IMR-90 (cell line): Measurements from ENCODE around the gene KCNMA1. TPM values are rescaled to one million over a fixed set of nuclear protein-coding genes. Genes with fewer than 3 reads are reported as not detected.

Source experiments
- ATAC-seq: fragments of 200-7000 bp; cut with Tn5 transposase; 2 replicates; pipeline ENCODE4 v1.9.1; 2020; ENCODE audit warnings: low read depth, mild to moderate bottlenecking, moderate library complexity
- BruUV-seq: library from RNA; stranded (reverse); fragments of 400-500 nt; replicated peaks from 2 replicates; lab custom pipeline; 2021; lab: Mats Ljungman, UMichigan
- CTCF ChIA-PET: fragments of 300-600 bp; formaldehyde crosslinking; extraction: SDS; loops from one replicate; lab custom pipeline; 2021; ENCODE audit warnings: antibody characterized with exemption; lab: Yijun Ruan, JAX
- POLR2A ChIA-PET: fragments of 300-600 bp; sonication (Branson Sonifier 250); formaldehyde crosslinking; loops from one replicate; lab custom pipeline; 2022; ENCODE audit warnings: antibody characterized with exemption; ENCODE audit not compliant: unreplicated experiment; lab: Charles Lee
- DNase-seq: peaks from one replicate; pipeline ENCODE4 v3.0.0; 2013
- H2AFZ ChIP-seq: replicated peaks from 2 replicates; pipeline ENCODE3; 2013; ENCODE audit warnings: low read length, mild to moderate bottlenecking; ENCODE audit not compliant: poor library complexity
- H2AK5ac ChIP-seq: 2 replicates; pipeline ENCODE4 v1.6.1; 2013; ENCODE audit warnings: low read depth, low read length, inconsistent platforms
- H2AK9ac ChIP-seq: replicated peaks from 2 replicates; pipeline ENCODE3; 2013; ENCODE audit warnings: mild to moderate bottlenecking, low read depth, low read length, moderate library complexity; ENCODE audit not compliant: poor library complexity
- H2BK120ac ChIP-seq: 2 replicates; pipeline ENCODE4 v1.6.1; 2013; ENCODE audit warnings: low read depth, low read length, inconsistent platforms
- H2BK15ac ChIP-seq: 3 replicates; pipeline ENCODE4 v1.6.1; 2013; ENCODE audit warnings: low read depth, low read length, inconsistent platforms
- H2BK20ac ChIP-seq: 2 replicates; pipeline ENCODE4 v1.6.1; 2013; ENCODE audit warnings: low read depth, mild to moderate bottlenecking, inconsistent platforms, low read length, moderate library complexity
- H2BK5ac ChIP-seq: 2 replicates; pipeline ENCODE4 v1.6.1; 2013; ENCODE audit warnings: mild to moderate bottlenecking, low read depth, low read length, inconsistent platforms; ENCODE audit not compliant: poor library complexity, severe bottlenecking
- H3K14ac ChIP-seq: replicated peaks from 2 replicates; pipeline ENCODE4 v1.6.1; 2013; ENCODE audit warnings: low read depth, low read length, inconsistent platforms
- H3K18ac ChIP-seq: 2 replicates; pipeline ENCODE4 v1.6.1; 2013; ENCODE audit warnings: low read depth, low read length, control low read depth
- H3K23ac ChIP-seq: 2 replicates; pipeline ENCODE4 v1.6.1; 2013; ENCODE audit warnings: low read depth, low read length, inconsistent platforms
- H3K27ac ChIP-seq: 2 replicates; pipeline ENCODE4 v1.5.1; 2013; ENCODE audit warnings: mild to moderate bottlenecking, control low read depth, low read length; ENCODE audit not compliant: insufficient read depth
- H3K27me3 ChIP-seq: 2 replicates; pipeline ENCODE4 v1.6.1; 2013; ENCODE audit warnings: low read length; ENCODE audit not compliant: control insufficient read depth, insufficient read depth
- H3K36me3 ChIP-seq: 2 replicates; pipeline ENCODE4 v1.6.1; 2013; ENCODE audit warnings: low read length, mixed read lengths; ENCODE audit not compliant: control insufficient read depth, insufficient read depth
- H3K4ac ChIP-seq: 2 replicates; pipeline ENCODE4 v1.6.1; 2013; ENCODE audit warnings: low read depth, low read length, inconsistent platforms
- H3K4me1 ChIP-seq: 2 replicates; pipeline ENCODE4 v1.6.1; 2013; ENCODE audit warnings: low read length, mixed read lengths; ENCODE audit not compliant: control insufficient read depth, insufficient read depth
- H3K4me2 ChIP-seq: 2 replicates; pipeline ENCODE4 v1.6.1; 2013; ENCODE audit warnings: low read depth, mild to moderate bottlenecking, control low read depth, low read length, moderate library complexity
- H3K4me3 ChIP-seq: 2 replicates; pipeline ENCODE4 v1.5.1; 2013; ENCODE audit warnings: low read depth, mild to moderate bottlenecking, control low read depth, low read length, moderate library complexity; ENCODE audit not compliant: insufficient read depth
- H3K56ac ChIP-seq: 2 replicates; pipeline ENCODE4 v1.6.1; 2013; ENCODE audit warnings: low read length, inconsistent platforms; ENCODE audit not compliant: insufficient read depth; ENCODE audit errors: extremely low read depth
- H3K79me1 ChIP-seq, 2 experiments: 2 replicates each; pipeline ENCODE4 v1.6.1; 2013; ENCODE audit warnings: low read length in 2 of 2, inconsistent platforms in 1 of 2, low read depth in 1 of 2
- H3K9ac ChIP-seq: 2 replicates; pipeline ENCODE4 v1.6.1; 2013; ENCODE audit warnings: low read depth, low read length, control low read depth
- H3K9me1 ChIP-seq: 2 replicates; pipeline ENCODE4 v1.6.1; 2013; ENCODE audit warnings: low read length, inconsistent platforms; ENCODE audit not compliant: insufficient read depth
- H3K9me3 ChIP-seq: 2 replicates; pipeline ENCODE4 v1.6.1; 2013; ENCODE audit warnings: low read length; ENCODE audit not compliant: control insufficient read depth, insufficient read depth
- H4K20me1 ChIP-seq: 2 replicates; pipeline ENCODE4 v1.6.1; 2013; ENCODE audit warnings: low read length, inconsistent platforms; ENCODE audit not compliant: insufficient read depth
- H4K5ac ChIP-seq: 2 replicates; pipeline ENCODE4 v1.6.1; 2013; ENCODE audit warnings: mild to moderate bottlenecking, low read depth, low read length, control low read depth
- H4K8ac ChIP-seq, 2 experiments: 2 replicates each; pipeline ENCODE4 v1.6.1; 2013; ENCODE audit warnings: low read depth in 2 of 2, low read length in 2 of 2, control low read depth in 1 of 2, inconsistent platforms in 1 of 2
- H4K91ac ChIP-seq: 2 replicates; pipeline ENCODE4 v1.6.1; 2013; ENCODE audit warnings: low read depth, low read length, inconsistent platforms; ENCODE audit not compliant: insufficient read depth
- BHLHE40 ChIP-seq: fragments of 150-350 bp; IDR thresholded peaks from 2 replicates; pipeline ENCODE4 v1.6.1; 2016; ENCODE audit warnings: mild to moderate bottlenecking, low read depth, low read length
- CEBPB ChIP-seq: IDR thresholded peaks from 2 replicates; pipeline ENCODE4 v1.6.1; 2012; ENCODE audit warnings: low read depth, low read length, improper control_type of control experiment
- CHD1 ChIP-seq: IDR thresholded peaks from 2 replicates; pipeline ENCODE4 v1.6.1; 2012; ENCODE audit warnings: low read depth, low read length, improper control_type of control experiment
- FOS ChIP-seq: fragments of 150-350 bp; IDR thresholded peaks from 2 replicates; pipeline ENCODE4 v1.6.1; 2016; ENCODE audit warnings: low read depth, low read length
- MAFK ChIP-seq: IDR thresholded peaks from 2 replicates; pipeline ENCODE4 v1.6.1; 2012; ENCODE audit warnings: low read depth, low read length, improper control_type of control experiment
- MAZ ChIP-seq: IDR thresholded peaks from 2 replicates; pipeline ENCODE4 v1.6.1; 2012; ENCODE audit warnings: low read depth, mild to moderate bottlenecking, low read length, improper control_type of control experiment, moderate library complexity, borderline replicate concordance
- NFE2L2 ChIP-seq: fragments of 150-350 bp; IDR thresholded peaks from 2 replicates; pipeline ENCODE4 v1.6.1; 2016; ENCODE audit warnings: low read depth, mild to moderate bottlenecking, low read length
- POLR2A ChIP-seq: IDR thresholded peaks from 2 replicates; pipeline ENCODE4 v1.6.1; 2012; ENCODE audit warnings: mild to moderate bottlenecking, low read depth, low read length
- RAD21 ChIP-seq: IDR thresholded peaks from 2 replicates; pipeline ENCODE4 v1.6.1; 2012; ENCODE audit warnings: low read length, improper control_type of control experiment
- RCOR1 ChIP-seq: IDR thresholded peaks from 2 replicates; pipeline ENCODE4 v1.6.1; 2012; ENCODE audit warnings: mild to moderate bottlenecking, low read length, improper control_type of control experiment; ENCODE audit not compliant: insufficient replicate concordance
- RFX5 ChIP-seq: IDR thresholded peaks from 2 replicates; pipeline ENCODE4 v1.8.0; 2012; ENCODE audit warnings: low read depth, mild to moderate bottlenecking, low read length, moderate library complexity
- WGBS, 2 experiments: methylation state at CpG; one replicate each; pipeline versions ENCODE4 v1.1.5 to v1.1.7; 2013; ENCODE audit warnings: missing lambda C conversion rate in 2 of 2; ENCODE audit not compliant: insufficient read length in 1 of 2; ENCODE audit errors: extremely low coverage in 2 of 2; 5-methylcytosine and 5-hydroxymethylcytosine counted together
- dilution Hi-C: fragments of 300-500 bp; cut with HindIII; formaldehyde crosslinking; loops from one replicate; pipeline ENCODE4 v1.14.3; 2018; ENCODE audit warnings: low sequenced_read_pairs; ENCODE audit not compliant: unreplicated experiment
- in situ Hi-C: fragments of 300-500 bp; cut with MboI; formaldehyde crosslinking; loops from 3 replicates; pipeline ENCODE4 v1.14.3; 2019; ENCODE audit warnings: low sequenced_read_pairs, inconsistent platforms, mixed read lengths
- intact Hi-C: fragments of 100-400 bp; cut with micrococcal nuclease; formaldehyde crosslinking; loops from 2 replicates; pipeline ENCODE4 v1.10.0; 2022
- polyA plus RNA-seq, 3 experiments: library from polyadenylated mRNA; depleted of rRNA; stranded (reverse); fragments of >200 nt; gene quantifications; 2 replicates each; pipeline ENCODE4 v1.2.3, GENCODE V29; 2012; ENCODE audit warnings: low replicate concordance in 1 of 3
- total RNA-seq: library from RNA; depleted of rRNA; stranded (reverse); fragments of >200 nt; gene quantifications from 2 replicates; pipeline ENCODE4 v1.2.3, GENCODE V29; 2012
- TF ChIP-seq, protein P1 (sequence below): fragments of 150-350 bp; IDR thresholded peaks from 2 replicates; pipeline ENCODE4 v1.6.1; 2017; ENCODE audit warnings: mild to moderate bottlenecking, antibody characterized with exemption, low read length, low read depth
- TF ChIP-seq, protein P2 (sequence below): conservative IDR thresholded peaks from 2 replicates; pipeline ENCODE4 v1.5.1; 2012; ENCODE audit warnings: mild to moderate bottlenecking, low read depth, low read length, improper control_type of control experiment
- TF ChIP-seq, protein P3 (sequence below): fragments of 150-350 bp; IDR thresholded peaks from 2 replicates; pipeline ENCODE4 v1.6.1; 2016; ENCODE audit warnings: low read depth, mild to moderate bottlenecking, low read length, moderate library complexity, borderline replicate concordance

KCNMA1 gene
- total and polyA plus RNA-seq, 2 of the 4 experiments (the other 2 are of a cell fraction) = 25.6 to 29.6 TPM

DNA sequence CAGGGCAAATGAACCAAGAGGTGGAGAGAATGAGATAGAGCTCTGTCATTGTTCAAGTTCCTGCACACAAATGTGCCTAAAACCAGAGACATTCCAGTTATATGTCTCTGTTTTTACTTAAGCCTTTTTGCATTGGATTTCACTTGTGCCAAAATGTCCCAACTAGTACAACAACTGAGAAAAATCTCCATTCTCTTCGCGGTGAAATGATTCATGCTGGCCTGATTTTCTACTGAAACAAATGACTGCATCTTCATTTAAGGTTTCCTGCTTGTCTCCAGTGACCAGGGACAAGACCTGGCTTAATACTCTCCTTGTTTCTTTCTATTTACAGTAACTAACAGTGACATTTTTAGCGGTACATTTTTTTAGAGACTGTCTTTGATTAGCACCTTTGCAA is 714.9 kb downstream of the KCNMA1 start:
- Histone ChIP-seq H4K91ac (no peak overlapping the region), H3K36me3 (no peaks in the 10 kb centered on the region), H3K27ac (no peak overlapping the region), H3K4me1 (no peaks in the 10 kb centered on the region), H2AK5ac (no peak overlapping the region), H2BK20ac (no peak overlapping the region), H3K79me1 (no peaks in the 10 kb centered on the region), H3K23ac (no peak overlapping the region), H2AK9ac (no peak overlapping the region), H2BK120ac (no peak overlapping the region), H3K9me1 (no peaks in the 10 kb centered on the region), H3K4ac (no peak overlapping the region), H2AFZ (no peak overlapping the region), H2BK15ac (no peak overlapping the region), H3K27me3 (no peaks in the 10 kb centered on the region), H3K4me3 (no peak overlapping the region), H2BK5ac (no peak overlapping the region), H3K4me2 (no peak overlapping the region), H3K14ac (no peak overlapping the region), H3K9me3 (no peaks in the 10 kb centered on the region), H4K5ac (no peak overlapping the region), H3K9ac (no peak overlapping the region), H3K56ac (no peak overlapping the region), H3K18ac (no peak overlapping the region), H4K8ac (no peak overlapping the region), H4K20me1 (no peaks in the 10 kb centered on the region)
- CTCF ChIA-PET = no interaction called here
- dilution Hi-C loops = no loop called here
- 72% methylated on average over 3 of the region's 3 CpGs; no CpG with 5 or more reads in 1 of the 2 experiments for WGBS, 2 experiments
- no TSS peak for BruUV-seq
- DNase-seq (no peak), ATAC-seq (no peak)
- in situ Hi-C loops = no loop called here
- TF ChIP-seq, protein P1, sequence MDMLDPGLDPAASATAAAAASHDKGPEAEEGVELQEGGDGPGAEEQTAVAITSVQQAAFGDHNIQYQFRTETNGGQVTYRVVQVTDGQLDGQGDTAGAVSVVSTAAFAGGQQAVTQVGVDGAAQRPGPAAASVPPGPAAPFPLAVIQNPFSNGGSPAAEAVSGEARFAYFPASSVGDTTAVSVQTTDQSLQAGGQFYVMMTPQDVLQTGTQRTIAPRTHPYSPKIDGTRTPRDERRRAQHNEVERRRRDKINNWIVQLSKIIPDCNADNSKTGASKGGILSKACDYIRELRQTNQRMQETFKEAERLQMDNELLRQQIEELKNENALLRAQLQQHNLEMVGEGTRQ = no peak
- no peak for TF ChIP-seq RAD21
- no peak for TF ChIP-seq NFE2L2
- TF ChIP-seq, protein P2, sequence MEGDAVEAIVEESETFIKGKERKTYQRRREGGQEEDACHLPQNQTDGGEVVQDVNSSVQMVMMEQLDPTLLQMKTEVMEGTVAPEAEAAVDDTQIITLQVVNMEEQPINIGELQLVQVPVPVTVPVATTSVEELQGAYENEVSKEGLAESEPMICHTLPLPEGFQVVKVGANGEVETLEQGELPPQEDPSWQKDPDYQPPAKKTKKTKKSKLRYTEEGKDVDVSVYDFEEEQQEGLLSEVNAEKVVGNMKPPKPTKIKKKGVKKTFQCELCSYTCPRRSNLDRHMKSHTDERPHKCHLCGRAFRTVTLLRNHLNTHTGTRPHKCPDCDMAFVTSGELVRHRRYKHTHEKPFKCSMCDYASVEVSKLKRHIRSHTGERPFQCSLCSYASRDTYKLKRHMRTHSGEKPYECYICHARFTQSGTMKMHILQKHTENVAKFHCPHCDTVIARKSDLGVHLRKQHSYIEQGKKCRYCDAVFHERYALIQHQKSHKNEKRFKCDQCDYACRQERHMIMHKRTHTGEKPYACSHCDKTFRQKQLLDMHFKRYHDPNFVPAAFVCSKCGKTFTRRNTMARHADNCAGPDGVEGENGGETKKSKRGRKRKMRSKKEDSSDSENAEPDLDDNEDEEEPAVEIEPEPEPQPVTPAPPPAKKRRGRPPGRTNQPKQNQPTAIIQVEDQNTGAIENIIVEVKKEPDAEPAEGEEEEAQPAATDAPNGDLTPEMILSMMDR = no peak
- TF ChIP-seq, protein P3, sequence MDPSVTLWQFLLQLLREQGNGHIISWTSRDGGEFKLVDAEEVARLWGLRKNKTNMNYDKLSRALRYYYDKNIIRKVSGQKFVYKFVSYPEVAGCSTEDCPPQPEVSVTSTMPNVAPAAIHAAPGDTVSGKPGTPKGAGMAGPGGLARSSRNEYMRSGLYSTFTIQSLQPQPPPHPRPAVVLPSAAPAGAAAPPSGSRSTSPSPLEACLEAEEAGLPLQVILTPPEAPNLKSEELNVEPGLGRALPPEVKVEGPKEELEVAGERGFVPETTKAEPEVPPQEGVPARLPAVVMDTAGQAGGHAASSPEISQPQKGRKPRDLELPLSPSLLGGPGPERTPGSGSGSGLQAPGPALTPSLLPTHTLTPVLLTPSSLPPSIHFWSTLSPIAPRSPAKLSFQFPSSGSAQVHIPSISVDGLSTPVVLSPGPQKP = no peak
- no peak for TF ChIP-seq RCOR1
- TF ChIP-seq POLR2A = no peak
- no peak for TF ChIP-seq MAFK
- TF ChIP-seq CHD1 = no peak
- TF ChIP-seq BHLHE40 = no peak
- no peak for TF ChIP-seq RFX5
- TF ChIP-seq CEBPB = no peak
- no peak for TF ChIP-seq FOS
- TF ChIP-seq MAZ = no peak
- intact Hi-C loops = no loop called here
- POLR2A ChIA-PET = no interaction called here
